ENCODE results near the gene KCNK6.

KCNK6 gene

DNA sequence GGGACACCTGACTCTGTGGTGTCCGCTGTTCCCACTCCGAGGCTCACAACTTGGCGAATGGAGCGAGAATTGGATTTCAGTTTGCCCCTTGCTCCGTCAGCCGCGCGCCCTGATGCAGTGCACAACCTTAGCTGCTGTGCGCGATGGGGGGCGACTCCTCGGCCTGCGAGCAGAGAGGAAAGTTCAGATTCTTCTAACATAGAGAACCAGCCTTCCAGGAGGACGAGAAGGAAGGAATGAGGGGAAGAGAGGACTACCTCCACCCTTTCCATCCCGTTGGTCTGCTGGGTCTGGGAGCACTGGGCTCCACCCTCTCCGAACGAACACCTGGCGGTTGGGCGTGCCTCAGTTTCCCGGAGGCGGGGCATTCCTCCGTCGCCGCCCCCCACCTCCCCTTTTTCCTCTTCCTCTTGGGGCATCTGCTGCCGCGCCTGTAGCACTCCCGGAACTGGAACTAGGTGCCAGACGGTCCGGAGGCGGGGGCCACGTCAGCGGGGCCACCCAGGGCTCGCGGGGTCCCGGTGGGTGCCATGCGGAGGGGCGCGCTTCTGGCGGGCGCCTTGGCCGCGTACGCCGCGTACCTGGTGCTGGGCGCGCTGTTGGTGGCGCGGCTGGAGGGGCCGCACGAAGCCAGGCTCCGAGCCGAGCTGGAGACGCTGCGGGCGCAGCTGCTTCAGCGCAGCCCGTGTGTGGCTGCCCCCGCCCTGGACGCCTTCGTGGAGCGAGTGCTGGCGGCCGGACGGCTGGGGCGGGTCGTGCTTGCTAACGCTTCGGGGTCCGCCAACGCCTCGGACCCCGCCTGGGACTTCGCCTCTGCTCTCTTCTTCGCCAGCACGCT, at the start of gene KCNK6:
TSS of gene KCNK6 (plus strand) at position 425 of the 838 bp plus-strand sequence. CDS start at position 531, 106 bp downstream.
- peak; percentile 70 for DNase-seq

- no peak for DNase-seq
These were observed 49.0 kb upstream of the KCNK6 start for GRCh38 chr19:38270587-38271167.

GRCh38 chr19:38273499-38273898, 46.1 kb upstream of the KCNK6 start:
- DNase-seq: no peak

GRCh38 chr19:38274739-38275138, 44.9 kb upstream of the KCNK6 start:
- no peak for DNase-seq

DNA sequence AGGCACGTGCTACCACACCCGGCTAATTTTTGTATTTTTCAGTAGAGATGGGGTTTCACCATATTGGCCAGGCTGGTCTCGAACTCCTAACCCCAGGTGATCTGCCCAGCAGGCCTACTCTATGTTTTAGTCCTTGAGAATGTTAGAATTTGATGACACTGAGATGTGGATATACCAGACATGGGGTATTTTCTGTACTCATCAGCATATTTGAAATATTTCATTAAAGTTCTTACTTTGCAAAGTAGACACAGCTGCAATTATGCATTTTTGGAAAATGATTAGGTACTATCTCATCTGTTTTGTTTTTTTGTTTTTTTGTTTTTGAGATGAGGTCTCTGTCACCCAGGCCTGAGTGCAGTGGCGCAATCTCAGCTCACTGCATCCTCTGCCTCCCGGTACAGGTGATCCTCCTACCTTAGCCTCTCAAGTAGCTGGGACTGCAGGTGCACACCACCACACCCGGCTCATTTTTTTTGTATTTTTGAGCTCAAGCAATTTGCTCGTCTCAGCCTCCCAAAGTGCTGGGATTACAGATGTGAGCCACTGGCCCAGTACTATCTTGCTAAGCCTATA, 42.6 kb upstream of the KCNK6 start:
- no peak for DNase-seq

DNA sequence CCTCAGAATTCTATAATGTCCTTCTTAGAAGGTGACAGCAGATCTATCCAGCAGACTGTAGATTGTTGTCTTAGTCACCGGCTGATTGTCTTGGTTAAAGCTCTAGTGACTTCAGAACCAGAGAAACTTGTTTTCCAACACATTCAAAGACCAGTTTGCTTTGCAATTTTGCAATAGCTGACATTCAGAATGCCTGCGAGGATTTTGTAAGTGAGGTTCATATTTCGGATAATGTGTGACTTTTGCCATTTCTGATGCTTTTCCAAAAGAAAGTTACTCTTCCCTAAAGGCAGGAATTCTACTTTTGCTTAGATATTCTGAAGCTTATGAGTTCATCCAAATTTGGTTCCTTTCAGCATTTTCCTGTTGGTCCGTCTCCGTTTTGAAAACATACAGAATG, 42.1 kb upstream of the KCNK6 start:
- DNase-seq: no peak

- no peak for DNase-seq
These were observed 41.5 kb upstream of the KCNK6 start for GRCh38 chr19:38277969-38278680.

DNA sequence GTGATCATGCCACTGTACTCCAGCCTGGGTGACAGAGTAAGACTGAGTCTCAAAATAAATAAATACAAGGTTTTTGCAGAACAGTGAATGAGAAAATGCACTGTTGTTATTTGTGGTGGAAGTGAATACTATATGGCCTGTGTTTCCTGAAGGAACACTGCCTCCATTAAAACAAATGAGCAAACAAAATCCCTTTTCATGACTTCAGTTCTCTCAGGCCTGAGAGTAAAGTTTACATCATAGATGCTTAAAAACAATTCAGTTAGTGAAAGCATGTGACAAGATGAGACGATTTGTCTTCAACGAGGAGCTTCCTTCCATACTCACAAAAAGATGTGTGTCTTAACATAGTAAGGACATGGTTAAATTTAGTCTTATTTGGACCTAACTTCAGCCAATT, 40.9 kb upstream of the KCNK6 start:
- no peak for DNase-seq

GRCh38 chr19:38280030-38280921, 39.4 kb upstream of the KCNK6 start:
- DNase-seq: no peak

GRCh38 chr19:38281811-38282566, 37.7 kb upstream of the KCNK6 start:
- no peak for DNase-seq

- no peak for DNase-seq
These were observed 36.4 kb upstream of the KCNK6 start for GRCh38 chr19:38283271-38283670.

- DNase-seq: no peak
These were observed 35.2 kb upstream of the KCNK6 start for GRCh38 chr19:38284422-38284821.

GRCh38 chr19:38285567-38285966, 34.1 kb upstream of the KCNK6 start:
- DNase-seq: no peak

GRCh38 chr19:38287604-38288003, 32.0 kb upstream of the KCNK6 start:
- DNase-seq: no peak

DNA sequence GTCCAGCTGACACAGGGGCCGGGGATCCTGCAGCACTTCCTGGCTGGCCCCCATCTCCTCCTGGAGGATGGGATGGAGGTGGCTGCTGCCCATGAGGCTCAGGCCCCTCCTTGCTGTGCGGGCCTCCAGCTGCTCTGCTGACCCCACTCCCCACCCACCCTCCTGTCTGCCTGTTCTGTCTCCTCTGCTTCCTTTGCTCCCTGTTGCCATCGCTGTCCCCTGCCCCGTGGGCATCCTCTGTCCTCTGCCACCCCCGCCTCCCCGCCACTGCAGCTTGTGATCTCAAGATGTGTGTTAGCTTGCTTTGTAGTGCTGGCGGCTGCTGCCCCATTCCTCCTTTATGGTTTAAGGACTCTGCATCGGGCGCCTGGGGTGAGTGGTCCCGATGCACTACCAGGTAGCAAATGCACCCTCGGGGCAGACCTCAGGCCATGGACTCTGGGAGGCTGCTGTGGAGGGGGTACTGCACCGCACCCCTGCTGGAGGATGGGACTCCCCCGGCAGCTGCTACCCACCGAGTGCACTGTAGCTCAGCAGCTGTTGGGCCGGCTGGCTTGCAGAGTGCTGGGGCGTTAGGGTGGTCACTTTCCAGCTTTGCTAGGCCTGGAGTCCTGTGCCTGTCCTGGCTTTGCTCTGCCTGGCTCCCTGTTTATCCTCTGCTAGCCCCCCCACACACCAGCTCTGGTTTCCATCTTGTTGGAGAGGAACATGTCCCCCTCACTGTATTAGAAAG, 31.4 kb upstream of the KCNK6 start:
- DNase-seq: no peak

- no peak for DNase-seq
These were observed 29.7 kb upstream of the KCNK6 start for GRCh38 chr19:38289955-38290354.

DNA sequence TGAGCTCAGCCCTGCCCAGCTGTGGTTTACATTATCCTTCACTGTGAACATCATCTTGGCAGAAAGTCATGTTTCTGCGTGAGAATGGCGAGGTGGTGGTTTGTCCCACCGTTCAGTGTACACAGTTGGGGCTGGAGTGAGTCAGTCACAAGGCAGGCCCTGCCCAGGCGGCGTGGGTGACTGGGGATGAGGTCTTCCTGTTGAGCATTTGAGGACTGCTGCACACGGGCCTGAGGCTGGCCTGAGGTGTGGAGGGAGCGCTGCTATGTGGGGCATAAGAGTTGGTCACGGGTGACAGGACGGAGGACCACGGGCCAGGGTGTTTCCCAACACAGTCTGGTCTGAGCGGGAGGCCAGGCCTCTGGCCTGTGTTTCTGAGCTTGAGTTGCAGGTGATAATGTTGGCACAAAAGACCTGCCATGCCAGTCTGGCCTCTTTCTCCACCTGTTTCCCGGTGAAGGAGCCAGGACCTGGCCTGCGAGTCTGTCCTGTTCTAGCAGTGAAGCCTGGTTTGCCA, 29.0 kb upstream of the KCNK6 start:
- peak; percentile 63 for DNase-seq

- DNase-seq: no peak
These were observed 27.8 kb upstream of the KCNK6 start for GRCh38 chr19:38291855-38292254.

DNA sequence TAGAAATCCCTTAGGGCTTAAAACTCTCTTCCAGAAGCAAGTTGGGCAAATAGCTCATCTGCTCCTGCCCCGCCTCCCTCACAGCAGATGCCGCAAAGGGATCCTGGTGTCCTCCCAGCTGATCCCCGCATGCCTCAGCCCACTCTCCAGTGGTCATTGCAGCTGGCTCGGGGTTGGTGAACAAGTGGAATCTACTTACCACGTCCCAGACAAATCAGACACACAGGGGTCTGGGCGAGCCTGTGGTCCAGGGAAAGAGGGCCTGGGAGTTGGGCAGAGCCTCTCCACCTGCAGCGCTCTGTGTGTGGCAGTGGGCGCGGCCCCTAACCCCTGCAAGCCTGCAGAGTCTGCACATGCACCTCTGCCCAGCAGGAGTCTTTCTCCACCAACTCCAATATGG, 26.4 kb upstream of the KCNK6 start:
- no peak for DNase-seq

- no peak for DNase-seq
These were observed 25.6 kb upstream of the KCNK6 start for GRCh38 chr19:38294090-38294489.

All from right hindlimb (tissue), 1 donor.